GM21786 (cell line): ENCODE results near the gene BLID.

Experiments
- ATAC-seq: cut with Tn5 transposase; IDR thresholded peaks from one replicate; pipeline ENCODE4 v1.9.1; 2021; ENCODE audit not compliant: unreplicated experiment

BLID gene

GRCh38 chr11:122115524-122116379 lies at the start of gene BLID:
BLID (minus strand) TSS chr11:122116215; CDS start chr11:122115922, 293 bp downstream.
- ATAC-seq = no peak

- ATAC-seq = no peak
These were observed 47.2 kb upstream of the BLID start for GRCh38 chr11:122163053-122163819.

- ATAC-seq = no peak
These were observed 46.1 kb upstream of the BLID start for GRCh38 chr11:122162095-122162494.

GRCh38 chr11:122160841-122161590 lies 45.0 kb upstream of the BLID start:
- no peak for ATAC-seq

- no peak for ATAC-seq
These were observed 43.8 kb upstream of the BLID start for GRCh38 chr11:122159861-122160260.

- ATAC-seq = no peak
These were observed 43.2 kb upstream of the BLID start for GRCh38 chr11:122159173-122159721.

- no peak for ATAC-seq
These were observed 42.2 kb upstream of the BLID start for GRCh38 chr11:122158171-122158570.

- no peak for ATAC-seq
These were observed 41.7 kb upstream of the BLID start for GRCh38 chr11:122157653-122158161.

GRCh38 chr11:122156940-122157382 lies 40.9 kb upstream of the BLID start:
- no peak for ATAC-seq

- no peak for ATAC-seq
These were observed 39.9 kb upstream of the BLID start for GRCh38 chr11:122155765-122156527.

- no peak for ATAC-seq
These were observed 39.0 kb upstream of the BLID start for GRCh38 chr11:122154994-122155393.

GRCh38 chr11:122154227-122154626 lies 38.2 kb upstream of the BLID start:
- ATAC-seq = no peak

GRCh38 chr11:122153746-122154145 lies 37.7 kb upstream of the BLID start:
- ATAC-seq = no peak

GRCh38 chr11:122150216-122151124 lies 34.5 kb upstream of the BLID start:
- ATAC-seq = no peak

GRCh38 chr11:122149202-122149601 lies 33.2 kb upstream of the BLID start:
- no peak for ATAC-seq

- no peak for ATAC-seq
These were observed 30.5 kb upstream of the BLID start for GRCh38 chr11:122146475-122146874.

GRCh38 chr11:122145715-122146274 lies 29.8 kb upstream of the BLID start:
- no peak for ATAC-seq

- ATAC-seq = no peak
These were observed 28.7 kb upstream of the BLID start for GRCh38 chr11:122144752-122145151.

GRCh38 chr11:122141725-122142124 lies 25.7 kb upstream of the BLID start:
- no peak for ATAC-seq
